GM23338 (cell line): ENCODE data around the gene AOC2.

Experiments
- EZH2 ChIP-seq: fragments of 200-600 bp; sonication (generic); IDR thresholded peaks from one replicate; pipeline ENCODE4 v1.8.0; 2017; ENCODE audit warnings: antibody characterized with exemption, mild to moderate bottlenecking, low read depth; ENCODE audit not compliant: unreplicated experiment
- EZH2phosphoT487 ChIP-seq: fragments of 200-600 bp; sonication (generic); IDR thresholded peaks from one replicate; pipeline ENCODE4 v1.8.1; 2018; ENCODE audit warnings: antibody characterized with exemption; ENCODE audit not compliant: unreplicated experiment
- POLR2AphosphoS5 ChIP-seq: IDR thresholded peaks from 2 replicates; pipeline ENCODE4 v1.6.1; 2016; ENCODE audit warnings: antibody characterized with exemption, low read depth
- STAT1 ChIP-seq: IDR thresholded peaks from one replicate; pipeline ENCODE4 v1.6.1; 2016; ENCODE audit warnings: antibody characterized with exemption; ENCODE audit not compliant: unreplicated experiment
- TF ChIP-seq, protein P1 (sequence below), 2 experiments: fragments of 200-600 bp in 1 of 2; sonication (generic) in 1 of 2; conservative IDR thresholded peaks; 2 replicates each; pipeline versions ENCODE4 v1.5.1 to v1.6.1; 2016 to 2017; ENCODE audit warnings: antibody characterized with exemption in 2 of 2, low read depth in 2 of 2, mild to moderate bottlenecking in 2 of 2, moderate library complexity in 1 of 2
- TF ChIP-seq, protein P2 (sequence below): fragments of 250-450 bp; sonication (Bioruptor Pico); IDR thresholded peaks from 2 replicates; pipeline ENCODE4 v1.5.0; 2020; ENCODE audit warnings: mild to moderate bottlenecking, moderate library complexity

DNA sequence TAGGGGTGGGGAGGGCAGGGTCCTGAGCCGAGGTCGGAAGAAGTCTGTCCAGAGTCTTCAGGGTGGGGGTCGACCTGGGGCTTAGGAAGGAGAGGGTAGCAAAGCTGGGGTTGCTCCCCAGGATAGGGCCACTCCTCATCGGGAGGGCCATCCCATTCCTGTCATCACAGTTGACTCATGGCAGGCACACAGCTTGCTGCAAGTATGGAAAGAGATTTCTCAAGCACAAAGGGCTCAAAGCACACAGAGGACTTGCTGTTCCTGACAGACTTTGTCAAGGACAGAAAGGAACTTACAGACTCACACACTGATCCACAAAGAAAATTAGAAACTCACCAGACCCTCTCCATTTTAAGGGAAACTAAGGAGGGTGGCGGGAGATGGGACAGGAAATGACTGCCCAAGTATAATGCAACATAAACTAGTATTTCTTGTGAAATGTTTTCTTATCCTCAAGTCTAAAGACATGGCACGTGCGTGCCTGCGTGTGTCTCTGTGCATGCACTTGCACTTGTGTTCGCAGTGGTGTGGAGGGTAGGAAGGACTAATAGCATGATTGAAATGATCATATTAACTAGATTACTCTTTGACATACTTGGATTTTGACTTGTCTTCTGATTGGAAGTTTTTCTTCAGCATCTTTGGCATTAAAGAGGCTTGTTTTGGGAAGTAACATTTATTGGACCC is 2.4 kb downstream of the AOC2 start:
- TF ChIP-seq, protein P1, sequence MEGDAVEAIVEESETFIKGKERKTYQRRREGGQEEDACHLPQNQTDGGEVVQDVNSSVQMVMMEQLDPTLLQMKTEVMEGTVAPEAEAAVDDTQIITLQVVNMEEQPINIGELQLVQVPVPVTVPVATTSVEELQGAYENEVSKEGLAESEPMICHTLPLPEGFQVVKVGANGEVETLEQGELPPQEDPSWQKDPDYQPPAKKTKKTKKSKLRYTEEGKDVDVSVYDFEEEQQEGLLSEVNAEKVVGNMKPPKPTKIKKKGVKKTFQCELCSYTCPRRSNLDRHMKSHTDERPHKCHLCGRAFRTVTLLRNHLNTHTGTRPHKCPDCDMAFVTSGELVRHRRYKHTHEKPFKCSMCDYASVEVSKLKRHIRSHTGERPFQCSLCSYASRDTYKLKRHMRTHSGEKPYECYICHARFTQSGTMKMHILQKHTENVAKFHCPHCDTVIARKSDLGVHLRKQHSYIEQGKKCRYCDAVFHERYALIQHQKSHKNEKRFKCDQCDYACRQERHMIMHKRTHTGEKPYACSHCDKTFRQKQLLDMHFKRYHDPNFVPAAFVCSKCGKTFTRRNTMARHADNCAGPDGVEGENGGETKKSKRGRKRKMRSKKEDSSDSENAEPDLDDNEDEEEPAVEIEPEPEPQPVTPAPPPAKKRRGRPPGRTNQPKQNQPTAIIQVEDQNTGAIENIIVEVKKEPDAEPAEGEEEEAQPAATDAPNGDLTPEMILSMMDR (conservative IDR thresholded peaks at IDR 0.05; ENCODE audit: low read depth in 2 of 2), result no peak
- TF ChIP-seq EZH2 (no peak), EZH2phosphoT487 (no peak), POLR2AphosphoS5 (no peak; the same call in 1 of the 2 replicates), STAT1 (no peak)
- TF ChIP-seq, protein P2, sequence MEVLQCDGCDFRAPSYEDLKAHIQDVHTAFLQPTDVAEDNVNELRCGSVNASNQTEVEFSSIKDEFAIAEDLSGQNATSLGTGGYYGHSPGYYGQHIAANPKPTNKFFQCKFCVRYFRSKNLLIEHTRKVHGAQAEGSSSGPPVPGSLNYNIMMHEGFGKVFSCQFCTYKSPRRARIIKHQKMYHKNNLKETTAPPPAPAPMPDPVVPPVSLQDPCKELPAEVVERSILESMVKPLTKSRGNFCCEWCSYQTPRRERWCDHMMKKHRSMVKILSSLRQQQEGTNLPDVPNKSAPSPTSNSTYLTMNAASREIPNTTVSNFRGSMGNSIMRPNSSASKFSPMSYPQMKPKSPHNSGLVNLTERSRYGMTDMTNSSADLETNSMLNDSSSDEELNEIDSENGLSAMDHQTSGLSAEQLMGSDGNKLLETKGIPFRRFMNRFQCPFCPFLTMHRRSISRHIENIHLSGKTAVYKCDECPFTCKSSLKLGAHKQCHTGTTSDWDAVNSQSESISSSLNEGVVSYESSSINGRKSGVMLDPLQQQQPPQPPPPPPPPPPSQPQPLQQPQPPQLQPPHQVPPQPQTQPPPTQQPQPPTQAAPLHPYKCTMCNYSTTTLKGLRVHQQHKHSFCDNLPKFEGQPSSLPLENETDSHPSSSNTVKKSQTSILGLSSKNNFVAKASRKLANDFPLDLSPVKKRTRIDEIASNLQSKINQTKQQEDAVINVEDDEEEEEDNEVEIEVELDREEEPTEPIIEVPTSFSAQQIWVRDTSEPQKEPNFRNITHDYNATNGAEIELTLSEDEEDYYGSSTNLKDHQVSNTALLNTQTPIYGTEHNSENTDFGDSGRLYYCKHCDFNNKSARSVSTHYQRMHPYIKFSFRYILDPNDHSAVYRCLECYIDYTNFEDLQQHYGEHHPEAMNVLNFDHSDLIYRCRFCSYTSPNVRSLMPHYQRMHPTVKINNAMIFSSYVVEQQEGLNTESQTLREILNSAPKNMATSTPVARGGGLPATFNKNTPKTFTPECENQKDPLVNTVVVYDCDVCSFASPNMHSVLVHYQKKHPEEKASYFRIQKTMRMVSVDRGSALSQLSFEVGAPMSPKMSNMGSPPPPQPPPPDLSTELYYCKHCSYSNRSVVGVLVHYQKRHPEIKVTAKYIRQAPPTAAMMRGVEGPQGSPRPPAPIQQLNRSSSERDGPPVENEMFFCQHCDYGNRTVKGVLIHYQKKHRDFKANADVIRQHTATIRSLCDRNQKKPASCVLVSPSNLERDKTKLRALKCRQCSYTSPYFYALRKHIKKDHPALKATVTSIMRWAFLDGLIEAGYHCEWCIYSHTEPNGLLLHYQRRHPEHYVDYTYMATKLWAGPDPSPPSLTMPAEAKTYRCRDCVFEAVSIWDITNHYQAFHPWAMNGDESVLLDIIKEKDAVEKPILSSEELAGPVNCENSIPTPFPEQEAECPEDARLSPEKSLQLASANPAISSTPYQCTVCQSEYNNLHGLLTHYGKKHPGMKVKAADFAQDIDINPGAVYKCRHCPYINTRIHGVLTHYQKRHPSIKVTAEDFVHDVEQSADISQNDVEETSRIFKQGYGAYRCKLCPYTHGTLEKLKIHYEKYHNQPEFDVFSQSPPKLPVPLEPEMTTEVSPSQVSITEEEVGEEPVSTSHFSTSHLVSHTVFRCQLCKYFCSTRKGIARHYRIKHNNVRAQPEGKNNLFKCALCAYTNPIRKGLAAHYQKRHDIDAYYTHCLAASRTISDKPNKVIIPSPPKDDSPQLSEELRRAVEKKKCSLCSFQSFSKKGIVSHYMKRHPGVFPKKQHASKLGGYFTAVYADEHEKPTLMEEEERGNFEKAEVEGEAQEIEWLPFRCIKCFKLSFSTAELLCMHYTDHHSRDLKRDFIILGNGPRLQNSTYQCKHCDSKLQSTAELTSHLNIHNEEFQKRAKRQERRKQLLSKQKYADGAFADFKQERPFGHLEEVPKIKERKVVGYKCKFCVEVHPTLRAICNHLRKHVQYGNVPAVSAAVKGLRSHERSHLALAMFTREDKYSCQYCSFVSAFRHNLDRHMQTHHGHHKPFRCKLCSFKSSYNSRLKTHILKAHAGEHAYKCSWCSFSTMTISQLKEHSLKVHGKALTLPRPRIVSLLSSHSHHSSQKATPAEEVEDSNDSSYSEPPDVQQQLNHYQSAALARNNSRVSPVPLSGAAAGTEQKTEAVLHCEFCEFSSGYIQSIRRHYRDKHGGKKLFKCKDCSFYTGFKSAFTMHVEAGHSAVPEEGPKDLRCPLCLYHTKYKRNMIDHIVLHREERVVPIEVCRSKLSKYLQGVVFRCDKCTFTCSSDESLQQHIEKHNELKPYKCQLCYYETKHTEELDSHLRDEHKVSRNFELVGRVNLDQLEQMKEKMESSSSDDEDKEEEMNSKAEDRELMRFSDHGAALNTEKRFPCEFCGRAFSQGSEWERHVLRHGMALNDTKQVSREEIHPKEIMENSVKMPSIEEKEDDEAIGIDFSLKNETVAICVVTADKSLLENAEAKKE (CRISPR knock-in tag), result no peak
